ENCODE results near the gene CADM1. TPM values are rescaled to one million over a fixed set of nuclear protein-coding genes. Genes with fewer than 3 reads are reported as not detected.

CADM1 gene
- total RNA-seq, 2 experiments from 2014 or later: 0.47 to 0.63 TPM

GRCh38 chr11:115377882-115378296 is 126.3 kb downstream of the CADM1 start:
- H3K36me3 Mint-ChIP-seq (ENCODE audit: low read depth): no peaks in the 10 kb centered on the region
- intact Hi-C loops (cut with micrococcal nuclease): no loop called here
- POLR2A ChIA-PET: no interaction called here

GRCh38 chr11:115368616-115369015 is 135.6 kb downstream of the CADM1 start:
- POLR2A ChIA-PET: no interaction called here
- TF ChIP-seq, protein P1, sequence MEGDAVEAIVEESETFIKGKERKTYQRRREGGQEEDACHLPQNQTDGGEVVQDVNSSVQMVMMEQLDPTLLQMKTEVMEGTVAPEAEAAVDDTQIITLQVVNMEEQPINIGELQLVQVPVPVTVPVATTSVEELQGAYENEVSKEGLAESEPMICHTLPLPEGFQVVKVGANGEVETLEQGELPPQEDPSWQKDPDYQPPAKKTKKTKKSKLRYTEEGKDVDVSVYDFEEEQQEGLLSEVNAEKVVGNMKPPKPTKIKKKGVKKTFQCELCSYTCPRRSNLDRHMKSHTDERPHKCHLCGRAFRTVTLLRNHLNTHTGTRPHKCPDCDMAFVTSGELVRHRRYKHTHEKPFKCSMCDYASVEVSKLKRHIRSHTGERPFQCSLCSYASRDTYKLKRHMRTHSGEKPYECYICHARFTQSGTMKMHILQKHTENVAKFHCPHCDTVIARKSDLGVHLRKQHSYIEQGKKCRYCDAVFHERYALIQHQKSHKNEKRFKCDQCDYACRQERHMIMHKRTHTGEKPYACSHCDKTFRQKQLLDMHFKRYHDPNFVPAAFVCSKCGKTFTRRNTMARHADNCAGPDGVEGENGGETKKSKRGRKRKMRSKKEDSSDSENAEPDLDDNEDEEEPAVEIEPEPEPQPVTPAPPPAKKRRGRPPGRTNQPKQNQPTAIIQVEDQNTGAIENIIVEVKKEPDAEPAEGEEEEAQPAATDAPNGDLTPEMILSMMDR (IDR thresholded peaks at IDR 0.05): no peak
- no peaks in the 10 kb centered on the region for H3K36me3 Mint-ChIP-seq (ENCODE audit: low read depth)
- H3K4me3 Mint-ChIP-seq: no peak overlapping the region
- H3K27me3 Mint-ChIP-seq: peaks cover 6% of the 10 kb centered on the region
- DNase-seq (no peak), ATAC-seq (no peak)
- H3K27ac Mint-ChIP-seq: no peak overlapping the region
- CTCF ChIA-PET: no interaction called here
- intact Hi-C loops (cut with micrococcal nuclease): no loop called here
- H3K4me1 Mint-ChIP-seq (ENCODE audit: low read depth): no peaks in the 10 kb centered on the region
- H3K9me3 Mint-ChIP-seq: no peaks in the 10 kb centered on the region

More at GRCh38 chr11:115377882-115378296, 126.3 kb downstream of the CADM1 start:
- Mint-ChIP-seq H3K9me3 (no peaks in the 10 kb centered on the region), H3K4me1 (ENCODE audit: low read depth) (no peaks in the 10 kb centered on the region), H3K4me3 (no peak overlapping the region), H3K27ac (no peak overlapping the region), H3K27me3 (peaks cover 3% of the 10 kb centered on the region)
- TF ChIP-seq, protein P1 (IDR thresholded peaks at IDR 0.05): no peak
- DNase-seq (no peak), ATAC-seq (no peak)
- CTCF ChIA-PET: interaction anchor here (1.0 kb wide), 1 partner anchor 53 kb away, joined by 3 read pairs; no protein-coding TSS in a partner anchor

DNA sequence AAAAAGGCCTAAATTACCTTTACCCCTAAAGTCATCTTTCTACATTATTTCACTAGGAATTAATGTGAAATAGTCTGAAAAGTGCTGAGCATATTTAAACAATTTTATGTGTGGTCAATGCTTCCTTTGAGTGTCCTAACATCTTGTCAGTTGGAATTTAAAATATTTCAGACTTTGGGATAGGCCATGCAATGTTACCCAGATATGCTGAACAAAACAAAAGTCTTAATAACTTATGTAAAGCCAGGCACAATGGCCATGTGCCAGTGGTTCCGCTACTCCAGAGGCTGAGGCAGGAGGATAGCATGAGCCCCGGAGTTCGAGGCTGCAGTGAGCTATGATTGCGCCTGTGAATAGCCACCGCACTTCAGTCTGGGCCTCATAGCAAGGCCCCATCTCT is 137.4 kb downstream of the CADM1 start:
- ChIA-PET CTCF (no interaction called here), POLR2A (no interaction called here)
- TF ChIP-seq, protein P1 (IDR thresholded peaks at IDR 0.05): no peak
- Mint-ChIP-seq H3K4me1 (ENCODE audit: low read depth) (no peaks in the 10 kb centered on the region), H3K9me3 (no peaks in the 10 kb centered on the region), H3K27me3 (peaks cover 4% of the 10 kb centered on the region), H3K27ac (no peak overlapping the region), H3K4me3 (no peak overlapping the region), H3K36me3 (ENCODE audit: low read depth) (no peaks in the 10 kb centered on the region)
- DNase-seq (no peak), ATAC-seq (no peak)
- intact Hi-C loops (cut with micrococcal nuclease): no loop called here

DNA sequence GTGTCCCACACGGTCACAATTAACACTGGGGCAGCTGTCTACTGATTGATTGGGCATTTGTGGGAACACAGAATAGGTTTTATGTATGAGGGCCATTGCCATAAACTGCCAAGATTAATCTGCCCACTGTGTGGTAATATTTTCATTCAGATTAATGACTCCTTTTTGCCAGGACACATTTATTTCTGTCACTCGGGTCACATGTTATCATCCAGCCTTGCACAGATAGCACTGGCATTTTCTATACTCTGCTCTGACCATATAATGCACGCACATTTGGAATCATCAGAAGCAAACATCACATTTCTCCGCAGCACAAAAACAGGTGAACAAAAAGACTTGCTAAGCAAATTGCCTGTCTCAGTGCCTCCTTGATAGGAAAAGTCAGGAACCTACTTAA is 138.3 kb downstream of the CADM1 start:
- POLR2A ChIA-PET: no interaction called here
- DNase-seq: no peak
- Mint-ChIP-seq H3K4me1 (ENCODE audit: low read depth) (no peaks in the 10 kb centered on the region), H3K4me3 (no peak overlapping the region), H3K27ac (no peak overlapping the region), H3K27me3 (peaks cover 2% of the 10 kb centered on the region), H3K9me3 (no peaks in the 10 kb centered on the region), H3K36me3 (ENCODE audit: low read depth) (no peaks in the 10 kb centered on the region)
- intact Hi-C loops (cut with micrococcal nuclease): no loop called here
- CTCF ChIA-PET: no interaction called here
- TF ChIP-seq, protein P1 (IDR thresholded peaks at IDR 0.05): no peak
- ATAC-seq: no peak

DNA sequence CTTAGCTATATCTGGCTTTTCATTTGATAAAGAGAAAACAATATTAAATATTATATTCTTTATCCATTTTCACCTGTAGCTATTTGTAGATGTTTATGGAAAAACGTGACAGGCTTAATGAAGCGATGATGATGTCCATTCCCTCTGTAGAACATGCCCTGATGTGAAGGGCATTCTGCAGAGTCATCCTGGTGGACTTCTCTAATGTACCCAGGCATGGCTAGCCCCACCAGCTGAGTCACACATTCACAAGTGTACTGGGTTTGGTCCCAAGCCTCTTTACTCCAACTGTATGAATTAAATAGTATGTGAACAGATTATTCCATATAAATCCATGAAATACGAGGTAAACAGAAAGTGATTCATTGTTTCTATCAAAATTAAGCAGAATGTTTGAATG is 139.3 kb downstream of the CADM1 start:
- Mint-ChIP-seq H3K9me3 (no peaks in the 10 kb centered on the region), H3K27ac (no peak overlapping the region), H3K4me3 (no peak overlapping the region), H3K4me1 (ENCODE audit: low read depth) (no peaks in the 10 kb centered on the region), H3K27me3 (peaks cover 2% of the 10 kb centered on the region), H3K36me3 (ENCODE audit: low read depth) (no peaks in the 10 kb centered on the region)
- TF ChIP-seq, protein P1 (IDR thresholded peaks at IDR 0.05): no peak
- ChIA-PET POLR2A (no interaction called here), CTCF (no interaction called here)
- no peak for DNase-seq
- ATAC-seq: no peak
- intact Hi-C loops (cut with micrococcal nuclease): no loop called here
